ENCODE results near the gene PANK1. TPM values are rescaled to one million over a fixed set of nuclear protein-coding genes. Genes with fewer than 3 reads are reported as not detected.

The PANK1 gene
- total and polyA plus RNA-seq, 2 donors (not counting 3 experiments of a cell fraction or from before 2014, with no cell fraction given), result 2.0 to 6.3 TPM

GRCh38 chr10:89659143-89660131, 14.4 kb upstream of the PANK1 start:
- H3K9me3 ChIP-seq (replicated peaks; ENCODE audit: control insufficient read depth, insufficient read depth, low read length), result no peaks in the 10 kb centered on the region
- TF ChIP-seq JUN (IDR thresholded peaks at IDR 0.05; ENCODE audit: borderline replicate concordance, insufficient read depth, insufficient read length, low read depth) (no peak), POLR2AphosphoS5 (IDR thresholded peaks at IDR 0.05; ENCODE audit: insufficient read depth, low read depth, low read length) (no peak), FOS (IDR thresholded peaks at IDR 0.05; ENCODE audit: borderline replicate concordance, insufficient read depth, low read length) (no peak), GATA2 (IDR thresholded peaks at IDR 0.05; ENCODE audit: insufficient read depth, insufficient read length, low read depth, low read length) (no peak), EZH2 (IDR thresholded peaks at IDR 0.05; ENCODE audit: borderline replicate concordance, low read depth, low read length, severe bottlenecking) (no peak), MYC (IDR thresholded peaks at IDR 0.05; ENCODE audit: low read depth, low read length) (no peak), MAX (IDR thresholded peaks at IDR 0.05; ENCODE audit: insufficient read depth, insufficient read length) (no peak), CTCF (IDR thresholded peaks at IDR 0.05; ENCODE audit: extremely low read depth in 1 of 2, insufficient read depth in 1 of 2, low read depth in 1 of 2, low read length in 2 of 2) (no peak), POLR2A (IDR thresholded peaks at IDR 0.05; ENCODE audit: low read depth, low read length) (no peak)
- no peaks in the 10 kb centered on the region for H3K9me1 ChIP-seq (replicated peaks; ENCODE audit: control insufficient read depth, extremely low read depth, insufficient read depth, low read length)
- FAIRE-seq (no peak), DNase-seq (ENCODE audit: low read depth, low spot score) (no peak)
- no peak overlapping the region for H2AFZ ChIP-seq (ENCODE audit: low read depth, low read length)
- H3K36me3 ChIP-seq (ENCODE audit: control insufficient read depth in 2 of 2, extremely low read depth in 1 of 2, insufficient read depth in 2 of 2, low read length in 2 of 2), result no peaks in the 10 kb centered on the region
- BruUV-seq (replicated peaks), result no TSS peak
- CTCF ChIA-PET, result interaction anchor here (1.6 to 1.8 kb wide), 2 partner anchors 12 to 17 kb away, joined by 3 to 4 read pairs; no protein-coding TSS in a partner anchor
- H3K4me1 ChIP-seq (ENCODE audit: control insufficient read depth, extremely low read depth, insufficient read depth, low read length), result no peaks in the 10 kb centered on the region
- no peaks in the 10 kb centered on the region for H3K79me2 ChIP-seq (ENCODE audit: control insufficient read depth, insufficient read depth, low read length)
- H3K27ac ChIP-seq (ENCODE audit: insufficient read depth, low read depth, low read length), result no peak overlapping the region
- no peak overlapping the region for H3K4me3 ChIP-seq (replicated peaks in 1 of 3; ENCODE audit: insufficient read depth in 1 of 3, low read depth in 1 of 3, low read length in 3 of 3)
- dilution Hi-C loops (cut with MboI; ENCODE audit: extremely low pct_ligation_motif_present, low sequenced_read_pairs), result no loop called here
- POLR2A ChIA-PET, result interaction anchor here (1.7 kb wide), 1 partner anchor 15 kb away, joined by 5 read pairs; no protein-coding TSS in a partner anchor
- no peaks in the 10 kb centered on the region for H4K20me1 ChIP-seq (replicated peaks; ENCODE audit: control insufficient read depth, extremely low read depth, insufficient read depth, low read length)
- H3K9ac ChIP-seq (replicated peaks; ENCODE audit: extremely low read depth, insufficient read depth, low read length), result no peak overlapping the region
- peaks cover 6 to 10% of the 10 kb centered on the region in 2 experiments for H3K27me3 ChIP-seq (ENCODE audit: control insufficient read depth in 2 of 2, insufficient read depth in 2 of 2, low read length in 2 of 2)
- intact Hi-C loops (cut with micrococcal nuclease), result no loop called here
- no peak overlapping the region for H3K4me2 ChIP-seq (ENCODE audit: insufficient read depth, low read length)

Data from endothelial cell of umbilical vein (primary cell).